ENCODE results near the gene TPSB2.

TPSB2 gene

DNA sequence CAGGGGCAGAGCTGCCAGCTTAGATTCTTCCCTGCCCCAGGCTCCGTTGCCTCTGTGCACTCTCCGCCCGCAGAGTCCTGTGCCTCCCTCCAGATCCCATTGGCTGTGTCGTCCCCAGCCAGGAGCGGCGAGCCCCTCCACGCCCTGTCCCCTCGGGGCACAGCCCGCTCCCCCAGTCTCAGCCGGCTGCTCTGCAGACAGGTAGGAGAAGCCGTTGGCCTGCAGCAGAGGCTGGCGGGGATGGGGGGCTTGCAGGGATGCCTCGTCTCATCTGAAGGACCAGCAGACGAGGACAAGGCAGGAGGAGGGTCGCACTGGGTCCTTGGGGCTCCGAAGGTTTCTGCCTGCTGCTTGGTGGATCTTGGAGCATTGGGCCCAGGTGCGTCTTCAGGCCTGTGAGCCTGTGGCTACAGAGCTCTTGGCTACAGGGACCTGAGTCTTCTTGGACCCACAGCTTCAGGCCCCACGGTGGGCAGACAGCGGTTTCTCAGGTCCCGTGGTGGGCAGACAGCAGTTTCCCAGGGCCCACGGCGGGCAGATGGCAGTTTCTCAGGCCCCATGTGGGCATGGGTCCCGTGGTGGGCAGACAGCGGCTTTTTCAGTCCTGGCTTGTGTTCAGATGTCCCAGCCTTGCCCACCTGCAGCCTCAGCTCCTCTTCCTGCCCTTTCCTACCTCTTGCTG lies 10.9 kb downstream of the TPSB2 start:
- TF ChIP-seq, protein P1, sequence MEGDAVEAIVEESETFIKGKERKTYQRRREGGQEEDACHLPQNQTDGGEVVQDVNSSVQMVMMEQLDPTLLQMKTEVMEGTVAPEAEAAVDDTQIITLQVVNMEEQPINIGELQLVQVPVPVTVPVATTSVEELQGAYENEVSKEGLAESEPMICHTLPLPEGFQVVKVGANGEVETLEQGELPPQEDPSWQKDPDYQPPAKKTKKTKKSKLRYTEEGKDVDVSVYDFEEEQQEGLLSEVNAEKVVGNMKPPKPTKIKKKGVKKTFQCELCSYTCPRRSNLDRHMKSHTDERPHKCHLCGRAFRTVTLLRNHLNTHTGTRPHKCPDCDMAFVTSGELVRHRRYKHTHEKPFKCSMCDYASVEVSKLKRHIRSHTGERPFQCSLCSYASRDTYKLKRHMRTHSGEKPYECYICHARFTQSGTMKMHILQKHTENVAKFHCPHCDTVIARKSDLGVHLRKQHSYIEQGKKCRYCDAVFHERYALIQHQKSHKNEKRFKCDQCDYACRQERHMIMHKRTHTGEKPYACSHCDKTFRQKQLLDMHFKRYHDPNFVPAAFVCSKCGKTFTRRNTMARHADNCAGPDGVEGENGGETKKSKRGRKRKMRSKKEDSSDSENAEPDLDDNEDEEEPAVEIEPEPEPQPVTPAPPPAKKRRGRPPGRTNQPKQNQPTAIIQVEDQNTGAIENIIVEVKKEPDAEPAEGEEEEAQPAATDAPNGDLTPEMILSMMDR (IDR thresholded peaks at IDR 0.05; ENCODE audit: low read depth, low read length) = no peak
- no peak overlapping the region for H3K4me3 ChIP-seq (replicated peaks in 1 of 2; ENCODE audit: low read depth in 2 of 2, low read length in 2 of 2)
- DNase-seq (ENCODE audit: low read depth in 2 of 2) = no peak

DNA sequence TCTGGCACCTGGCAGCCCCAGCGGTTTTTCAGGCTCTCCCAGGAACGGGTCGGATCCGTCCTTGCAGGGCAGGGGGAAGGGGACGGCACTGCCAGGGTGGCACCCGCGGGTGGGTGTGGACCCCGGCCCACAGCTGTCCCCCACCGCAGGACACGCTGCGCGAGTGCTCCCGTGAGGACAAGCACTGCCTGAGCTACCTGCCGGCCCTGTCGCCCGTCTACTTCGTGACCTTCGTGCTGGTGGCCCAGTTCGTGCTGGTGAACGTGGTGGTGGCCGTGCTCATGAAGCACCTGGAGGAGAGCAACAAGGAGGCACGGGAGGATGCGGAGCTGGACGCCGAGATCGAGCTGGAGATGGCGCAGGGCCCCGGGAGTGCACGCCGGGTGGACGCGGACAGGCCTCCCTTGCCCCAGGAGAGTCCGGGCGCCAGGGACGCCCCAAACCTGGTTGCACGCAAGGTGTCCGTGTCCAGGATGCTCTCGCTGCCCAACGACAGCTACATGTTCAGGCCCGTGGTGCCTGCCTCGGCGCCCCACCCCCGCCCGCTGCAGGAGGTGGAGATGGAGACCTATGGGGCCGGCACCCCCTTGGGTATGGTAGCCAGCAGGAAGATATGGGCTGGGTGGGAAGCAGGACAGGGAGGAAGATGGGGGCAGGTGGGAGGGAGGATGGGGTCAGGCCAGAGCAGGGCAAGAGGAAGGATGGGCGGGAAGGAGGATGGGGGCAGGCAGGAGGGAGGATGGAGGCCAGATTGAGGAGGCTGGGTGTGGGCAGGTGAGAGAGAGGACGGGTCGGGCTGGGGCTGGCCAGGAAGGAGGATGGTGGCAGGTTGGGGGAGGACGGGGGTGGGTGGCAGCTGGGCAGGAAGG lies 11.7 kb downstream of the TPSB2 start:
- no peak for DNase-seq (ENCODE audit: low read depth in 2 of 2)
- no peak overlapping the region for H3K4me3 ChIP-seq (replicated peaks in 1 of 2; ENCODE audit: low read depth in 2 of 2, low read length in 2 of 2)
- TF ChIP-seq, protein P1 (IDR thresholded peaks at IDR 0.05; ENCODE audit: low read depth, low read length) = no peak

DNA sequence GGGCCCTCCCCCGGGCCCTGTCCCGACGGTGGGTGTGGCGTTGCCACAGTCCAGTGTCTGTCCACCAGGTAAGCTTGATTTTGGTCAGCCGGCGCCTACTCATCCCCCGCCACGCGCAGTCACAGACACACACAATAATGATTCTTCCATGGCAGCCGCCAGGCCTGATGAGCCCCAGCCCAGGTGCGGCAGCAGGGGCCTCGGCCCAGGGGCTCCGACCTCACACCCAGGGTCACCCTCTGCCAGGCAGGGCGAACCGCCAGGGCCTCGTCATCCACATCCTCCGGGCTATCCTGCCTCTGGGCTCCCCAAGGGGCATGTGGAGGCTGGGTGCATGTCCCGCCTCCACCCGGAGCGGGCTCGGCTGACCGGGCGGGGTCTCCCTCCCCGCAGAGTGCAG lies 12.5 kb downstream of the TPSB2 start:
- TF ChIP-seq, protein P1 (IDR thresholded peaks at IDR 0.05; ENCODE audit: low read depth, low read length) = no peak
- H3K4me3 ChIP-seq (replicated peaks in 1 of 2; ENCODE audit: low read depth in 2 of 2, low read length in 2 of 2) = no peak overlapping the region
- no peak for DNase-seq (ENCODE audit: low read depth in 2 of 2)

DNA sequence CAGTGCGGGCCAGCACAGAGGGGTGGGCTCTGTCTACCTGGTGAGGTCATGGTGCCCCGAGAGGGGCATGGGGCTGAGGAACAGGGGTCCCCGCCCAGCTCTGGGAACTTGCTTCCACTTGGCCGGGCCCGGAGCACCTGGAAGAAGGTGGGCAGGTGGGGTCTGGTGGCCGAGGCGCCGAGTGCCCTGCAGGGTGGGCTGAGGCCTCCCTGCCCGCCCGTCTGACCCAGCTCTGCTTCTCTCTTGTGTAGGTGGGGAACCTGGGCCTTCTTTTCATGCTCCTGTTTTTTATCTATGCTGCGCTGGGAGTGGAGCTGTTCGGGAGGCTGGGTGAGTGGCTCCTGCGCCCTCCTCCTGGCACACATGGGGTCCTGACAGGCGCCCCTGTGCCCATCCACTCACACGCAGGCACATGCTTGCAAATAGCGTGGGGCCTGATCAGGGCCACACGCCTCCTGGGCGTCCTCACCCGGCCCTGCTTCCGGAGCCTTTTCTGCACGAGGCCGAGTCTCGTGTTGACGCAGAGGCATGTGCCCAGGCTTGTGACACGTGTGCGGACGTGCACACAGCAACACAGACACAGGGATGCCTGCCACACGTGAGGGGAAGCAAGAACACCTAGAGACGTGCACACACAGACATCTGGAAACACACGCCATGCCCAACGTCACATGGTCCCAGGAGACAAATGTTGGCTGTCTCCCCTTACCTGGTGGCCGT lies 13.1 kb downstream of the TPSB2 start:
- DNase-seq (ENCODE audit: low read depth in 2 of 2) = no peak
- TF ChIP-seq, protein P1 (IDR thresholded peaks at IDR 0.05; ENCODE audit: low read depth, low read length) = no peak
- H3K4me3 ChIP-seq (replicated peaks in 1 of 2; ENCODE audit: low read depth in 2 of 2, low read length in 2 of 2) = no peak overlapping the region

DNA sequence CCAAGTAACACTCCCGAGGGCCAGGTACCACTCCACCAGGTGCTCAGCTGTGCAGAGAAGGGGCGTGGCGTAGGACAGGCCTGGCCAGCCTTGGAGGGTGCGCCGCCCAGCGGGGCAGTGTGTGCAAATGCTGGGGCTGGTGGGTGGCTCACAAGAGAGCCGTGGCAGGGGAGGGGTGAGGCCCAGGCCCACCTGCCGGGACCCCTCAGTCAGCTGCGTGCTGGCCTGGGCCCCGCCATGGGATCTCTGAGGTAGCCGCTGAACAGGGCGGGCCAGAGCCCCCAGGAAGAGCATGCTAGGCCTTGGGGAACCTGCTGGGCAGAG lies 13.7 kb downstream of the TPSB2 start:
- TF ChIP-seq, protein P1 (IDR thresholded peaks at IDR 0.05; ENCODE audit: low read depth, low read length) = no peak
- no peak for DNase-seq (ENCODE audit: low read depth in 2 of 2)
- no peak overlapping the region for H3K4me3 ChIP-seq (replicated peaks in 1 of 2; ENCODE audit: low read depth in 2 of 2, low read length in 2 of 2)

DNA sequence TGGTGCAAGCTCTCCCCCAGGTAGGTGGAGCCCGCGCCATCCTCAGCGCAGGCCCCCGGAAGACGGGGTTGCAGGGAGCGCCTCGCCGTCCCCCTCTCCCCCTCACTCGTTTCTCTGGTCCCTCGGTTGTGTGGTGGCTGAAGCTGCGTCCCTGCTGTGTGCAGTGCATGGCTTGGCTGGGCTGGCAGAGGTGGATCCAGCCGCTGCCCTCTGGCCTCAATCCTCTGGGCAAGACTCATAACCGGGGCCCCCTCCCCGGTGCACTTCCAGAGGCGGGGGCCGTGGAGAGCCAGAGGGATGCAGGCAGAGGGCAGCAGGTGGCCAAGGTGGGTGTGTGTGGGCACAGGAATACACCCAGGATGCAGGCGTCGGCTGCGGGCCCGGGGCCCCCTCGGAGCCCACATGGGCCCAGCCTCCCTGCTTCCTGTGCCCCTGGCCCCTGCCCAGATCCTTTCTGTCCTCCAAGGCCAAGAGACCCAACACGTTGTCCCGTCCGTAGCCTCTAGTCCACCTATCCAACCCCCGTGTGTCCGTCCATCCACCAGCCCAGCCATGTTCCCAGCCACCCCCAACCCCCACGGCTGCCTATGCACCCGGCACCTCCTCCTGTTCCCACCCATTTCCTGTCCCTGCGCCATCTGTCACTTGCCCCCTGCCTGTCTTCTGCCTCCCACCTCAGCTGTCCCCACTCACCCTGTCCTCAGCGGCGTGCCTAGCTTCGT lies 14.2 kb downstream of the TPSB2 start:
- no peak for DNase-seq (ENCODE audit: low read depth in 2 of 2)
- TF ChIP-seq, protein P1 (IDR thresholded peaks at IDR 0.05; ENCODE audit: low read depth, low read length) = no peak
- H3K4me3 ChIP-seq (replicated peaks in 1 of 2; ENCODE audit: low read depth in 2 of 2, low read length in 2 of 2) = no peak overlapping the region

Measured in cardiac fibroblast (primary cell).